ENCODE data around the gene BCL7A.

GRCh38 chr12:122021193-122021821, 377 bp upstream of the BCL7A start:
- TF ChIP-seq, protein P1, sequence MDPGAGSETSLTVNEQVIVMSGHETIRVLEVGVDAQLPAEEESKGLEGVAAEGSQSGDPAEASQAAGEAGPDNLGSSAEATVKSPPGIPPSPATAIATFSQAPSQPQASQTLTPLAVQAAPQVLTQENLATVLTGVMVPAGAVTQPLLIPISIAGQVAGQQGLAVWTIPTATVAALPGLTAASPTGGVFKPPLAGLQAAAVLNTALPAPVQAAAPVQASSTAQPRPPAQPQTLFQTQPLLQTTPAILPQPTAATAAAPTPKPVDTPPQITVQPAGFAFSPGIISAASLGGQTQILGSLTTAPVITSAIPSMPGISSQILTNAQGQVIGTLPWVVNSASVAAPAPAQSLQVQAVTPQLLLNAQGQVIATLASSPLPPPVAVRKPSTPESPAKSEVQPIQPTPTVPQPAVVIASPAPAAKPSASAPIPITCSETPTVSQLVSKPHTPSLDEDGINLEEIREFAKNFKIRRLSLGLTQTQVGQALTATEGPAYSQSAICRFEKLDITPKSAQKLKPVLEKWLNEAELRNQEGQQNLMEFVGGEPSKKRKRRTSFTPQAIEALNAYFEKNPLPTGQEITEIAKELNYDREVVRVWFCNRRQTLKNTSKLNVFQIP (CRISPR knock-in tag; IDR thresholded peaks at IDR 0.05; ENCODE audit: borderline replicate concordance, low read depth), result no peak
- TF ChIP-seq PPARA (CRISPR knock-in tag; IDR thresholded peaks at IDR 0.05; ENCODE audit: borderline replicate concordance) (no peak), OSR1 (CRISPR knock-in tag; IDR thresholded peaks at IDR 0.05) (no peak), ZFP3 (CRISPR knock-in tag; IDR thresholded peaks at IDR 0.05) (no peak), ZFP30 (CRISPR knock-in tag; IDR thresholded peaks at IDR 0.05) (no peak)
- TF ChIP-seq, protein P2, sequence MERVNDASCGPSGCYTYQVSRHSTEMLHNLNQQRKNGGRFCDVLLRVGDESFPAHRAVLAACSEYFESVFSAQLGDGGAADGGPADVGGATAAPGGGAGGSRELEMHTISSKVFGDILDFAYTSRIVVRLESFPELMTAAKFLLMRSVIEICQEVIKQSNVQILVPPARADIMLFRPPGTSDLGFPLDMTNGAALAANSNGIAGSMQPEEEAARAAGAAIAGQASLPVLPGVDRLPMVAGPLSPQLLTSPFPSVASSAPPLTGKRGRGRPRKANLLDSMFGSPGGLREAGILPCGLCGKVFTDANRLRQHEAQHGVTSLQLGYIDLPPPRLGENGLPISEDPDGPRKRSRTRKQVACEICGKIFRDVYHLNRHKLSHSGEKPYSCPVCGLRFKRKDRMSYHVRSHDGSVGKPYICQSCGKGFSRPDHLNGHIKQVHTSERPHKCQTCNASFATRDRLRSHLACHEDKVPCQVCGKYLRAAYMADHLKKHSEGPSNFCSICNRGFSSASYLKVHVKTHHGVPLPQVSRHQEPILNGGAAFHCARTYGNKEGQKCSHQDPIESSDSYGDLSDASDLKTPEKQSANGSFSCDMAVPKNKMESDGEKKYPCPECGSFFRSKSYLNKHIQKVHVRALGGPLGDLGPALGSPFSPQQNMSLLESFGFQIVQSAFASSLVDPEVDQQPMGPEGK (CRISPR knock-in tag; IDR thresholded peaks at IDR 0.05; ENCODE audit: borderline replicate concordance), result no peak
